Adrenal gland (tissue), 19 donors: ENCODE results near the gene TTC3. TPM values are rescaled to one million over a fixed set of nuclear protein-coding genes. Genes with fewer than 3 reads are reported as not detected.

Experiments
- DNase-seq, 7 donors: peaks; one replicate each; pipeline ENCODE4 v3.0.0-alpha.2; 2019 to 2020
- H3K27ac ChIP-seq, 5 donors: fragments of 200-600 bp; sonication (generic) in 4 of 5; 1 replicate in 3 of 5; 2 replicates in 2 of 5; pipeline versions ENCODE4 v1.5.1 to v1.8.0; 2016 to 2020; ENCODE audit warnings: mild to moderate bottlenecking in 1 of 5
- H3K27me3 ChIP-seq: fragments of 200-600 bp; 2 replicates; pipeline ENCODE4 v1.8.0; 2021
- H3K36me3 ChIP-seq, 2 donors: fragments of 200-600 bp; replicated peaks in 1 of 2; 1 replicate in 1 of 2; 2 replicates in 1 of 2; pipeline versions ENCODE4 v1.5.1 to v1.8.0; 2018 to 2022
- H3K4me1 ChIP-seq, 2 donors: fragments of 200-600 bp; replicated peaks in 1 of 2; 1 replicate in 1 of 2; 2 replicates in 1 of 2; pipeline versions ENCODE4 v1.5.1 to v1.8.0; 2018 to 2021
- H3K4me3 ChIP-seq, 4 donors: fragments of 200-600 bp; sonication (generic) in 3 of 4; one replicate each; pipeline ENCODE4 v1.5.1; 2016 to 2018
- H3K9me3 ChIP-seq, 3 donors: fragments of 200-600 bp; sonication (generic) in 1 of 3; replicated peaks in 1 of 3; 1 replicate in 2 of 3; 2 replicates in 1 of 3; pipeline versions ENCODE4 v1.5.1 to v1.8.0; 2016 to 2021
- CTCF ChIP-seq, 6 experiments: fragments of 450-650 bp in 4 of 6; fragments of 200-600 bp in 2 of 6; sonication (generic) in 1 of 6; IDR thresholded peaks; 1 replicate in 5 of 6; 2 replicates in 1 of 6; pipeline versions ENCODE4 v1.5.1 to v1.8.0; 2016 to 2021; ENCODE audit warnings: antibody characterized with exemption in 6 of 6, mild to moderate bottlenecking in 2 of 6, moderate library complexity in 1 of 6
- POLR2A ChIP-seq, 2 donors: fragments of 450-650 bp; IDR thresholded peaks; one replicate each; pipeline ENCODE4 v1.6.1; 2017; ENCODE audit warnings: antibody characterized with exemption in 2 of 2, mild to moderate bottlenecking in 2 of 2, moderate library complexity in 1 of 2
- WGBS, 4 donors: extraction: QIAGEN DNeasy Blood & Tissue Kit in 2 of 4; methylation state at CpG; one replicate each; pipeline versions ENCODE4 v1.1.5 to v1.1.7; 2013 to 2017; 5-methylcytosine and 5-hydroxymethylcytosine counted together
- intact Hi-C, 2 donors: fragments of 100-400 bp; cut with DNase I; formaldehyde crosslinking; loops; one replicate each; pipeline versions ENCODE4 v1.14.1 to v1.15.0; 2022 to 2023
- long read RNA-seq, 10 donors: library from polyadenylated mRNA in 3 of 10; unstranded in 2 of 10; stranded (forward) in 1 of 10; transcript quantifications; one replicate each; pipeline ENCODE4 v2.0.0 and lab custom pipeline, GENCODE V29; 2021 to 2026
- polyA plus RNA-seq, 3 donors: library from polyadenylated mRNA; stranded (reverse); fragments of 200-250 nt in 2 of 3; fragments of 350-450 nt in 1 of 3; fragmentation: Illumina TruSeq in 1 of 3; extraction: RNeasy Lipid Tissue Mini Kit (QIAGEN cat#74804) in 1 of 3; gene quantifications; one replicate each; pipeline ENCODE4 v1.2.3, GENCODE V29; 2013 to 2014
- total RNA-seq, 9 donors: library from RNA; depleted of rRNA in 4 of 9; stranded (reverse); fragments of >200 nt in 4 of 9; fragments of 120-200 nt in 1 of 9; fragmentation: NEBNext Ultra II Directional in 1 of 9; extraction: Animal tissue kit (Norgen Biotek cat#: 25700) in 1 of 9; gene quantifications; one replicate each; pipeline versions ENCODE4 v1.1.0 to v1.2.4, GENCODE V29; 2013 to 2023
- donor health status: healthy with polysubstance abuse.
- donor health status: Bipolar disorder and iron deficiency.
- donor health status: DM: yes; HTN: yes; CAD: no.
- donor health status: DM: no; HTN: no; CAD: no.
- donor health status: DM: no; HTN: no; CAD: no.
- donor health status: DM: yes; HTN: yes; CAD: no.

Gene TTC3
- total RNA-seq, result 100 to 1,000 TPM in 8 of 9 donors, 10 to 100 TPM in 1; 96.8 to 286 (median 145) TPM
- polyA plus RNA-seq, result 100 to 1,000 TPM in 1 of 3 donors, 10 to 100 TPM in 2; 37.9 to 109 (median 53.6) TPM
- long read RNA-seq, donor 1, partial matches to known transcripts, result 56 of 61 reads
- long read RNA-seq, donor 1, other reads (novel, unspliced or antisense), result 0 of 61 reads
- long read RNA-seq, donor 2, partial matches to known transcripts, result 121 of 150 reads
- long read RNA-seq, donor 2, other reads (novel, unspliced or antisense), result 27 of 150 reads
- long read RNA-seq, donor 3, partial matches to known transcripts, result 46 of 48 reads
- long read RNA-seq, donor 3, other reads (novel, unspliced or antisense), result 0 of 48 reads
- long read RNA-seq, donor 4, partial matches to known transcripts, result 38 of 52 reads
- long read RNA-seq, donor 4, other reads (novel, unspliced or antisense), result 10 of 52 reads
- long read RNA-seq, donor 5, full-length matches to known transcripts, result 2 of 36 reads
- long read RNA-seq, donor 5, partial matches to known transcripts, result 23 of 36 reads
- long read RNA-seq, donor 5, other reads (novel, unspliced or antisense), result 11 of 36 reads
- long read RNA-seq, donor 6, partial matches to known transcripts, result 44 of 55 reads
- long read RNA-seq, donor 6, other reads (novel, unspliced or antisense), result 8 of 55 reads
- long read RNA-seq, donor 7, partial matches to known transcripts, result 39 of 42 reads
- long read RNA-seq, donor 7, other reads (novel, unspliced or antisense), result 0 of 42 reads
- long read RNA-seq, donor 8, full-length matches to known transcripts, result 5 of 57 reads
- long read RNA-seq, donor 8, partial matches to known transcripts, result 52 of 57 reads
- long read RNA-seq, donor 8, other reads (novel, unspliced or antisense), result 0 of 57 reads
- long read RNA-seq, donor 9, partial matches to known transcripts, result 41 of 43 reads
- long read RNA-seq, donor 9, other reads (novel, unspliced or antisense), result 0 of 43 reads
- long read RNA-seq, donor 10, partial matches to known transcripts, result 87 of 105 reads
- long read RNA-seq, donor 10, other reads (novel, unspliced or antisense), result 16 of 105 reads

GRCh38 chr21:37072988-37073416 lies at the start of gene TTC3, which contains the start of gene PIGP:
Gene TTC3, plus strand, starts transcription at chr21:37073254. Its CDS starts 14,004 bp downstream, at chr21:37087258.
Gene PIGP, minus strand, starts transcription at chr21:37073071. Its CDS starts 556 bp downstream, at chr21:37072515.
- Histone ChIP-seq H3K36me3 (no peaks in the 10 kb centered on the region), H3K4me3 (peak within 1 kb of the TSS; percentile 28 to 92 (median 74)), H3K27me3 (no peaks in the 10 kb centered on the region), H3K9me3 (no peaks in the 10 kb centered on the region), H3K27ac (peak within 1 kb of the TSS; percentile 87 to 100 (median 99)), H3K4me1 (peaks cover 4 to 33% of the 10 kb centered on the region in 2 donors)
- 1% methylated on average over 20 to 61 of the region's 61 CpGs; no CpG with 5 or more reads in 1 of the 4 donors for WGBS, 4 donors
- intact Hi-C loops, result no loop called here
- DNase-seq, result peak; percentile 93 to 97 (median 95)
- TF ChIP-seq CTCF (IDR thresholded peaks at IDR 0.05), result peak in 1 of 6 experiments; percentile 5
- peak; percentile 93 to 97 for TF ChIP-seq POLR2A (IDR thresholded peaks at IDR 0.05)

GRCh38 chr21:37026499-37026898 lies 46.6 kb upstream of the TTC3 start:
- Histone ChIP-seq H3K4me3 (no peak overlapping the region), H3K9me3 (no peaks in the 10 kb centered on the region), H3K36me3 (no peaks in the 10 kb centered on the region), H3K4me1 (no peaks in the 10 kb centered on the region), H3K27me3 (no peaks in the 10 kb centered on the region), H3K27ac (no peak overlapping the region)
- TF ChIP-seq CTCF (IDR thresholded peaks at IDR 0.05), result no peak
- TF ChIP-seq POLR2A (IDR thresholded peaks at IDR 0.05), result no peak
- no peak for DNase-seq
- 44 to 56% (median 51%) methylated on average over 4 of the region's 4 CpGs for WGBS, 4 donors
- intact Hi-C loops, result no loop called here

GRCh38 chr21:37028570-37028969 lies 44.5 kb upstream of the TTC3 start:
- Histone ChIP-seq H3K9me3 (no peaks in the 10 kb centered on the region), H3K27me3 (no peaks in the 10 kb centered on the region), H3K27ac (no peak overlapping the region), H3K4me3 (no peak overlapping the region), H3K4me1 (no peaks in the 10 kb centered on the region), H3K36me3 (no peaks in the 10 kb centered on the region)
- peak in 2 of 7 donors; percentile 10 to 62 for DNase-seq
- TF ChIP-seq CTCF (IDR thresholded peaks at IDR 0.05) (no peak), POLR2A (IDR thresholded peaks at IDR 0.05) (no peak)
- WGBS, 4 donors, result 79 to 88% (median 81%) methylated on average over 4 of the region's 4 CpGs
- intact Hi-C loops, result no loop called here

- no peak for DNase-seq
Measured at GRCh38 chr21:37030864-37031263, 42.2 kb upstream of the TTC3 start.

More at GRCh38 chr21:37030864-37031263, 42.2 kb upstream of the TTC3 start:
- Histone ChIP-seq H3K4me1 (no peaks in the 10 kb centered on the region), H3K36me3 (no peaks in the 10 kb centered on the region), H3K9me3 (no peaks in the 10 kb centered on the region), H3K27me3 (no peaks in the 10 kb centered on the region), H3K4me3 (no peak overlapping the region), H3K27ac (no peak overlapping the region)
- TF ChIP-seq CTCF (IDR thresholded peaks at IDR 0.05), result no peak
- TF ChIP-seq POLR2A (IDR thresholded peaks at IDR 0.05), result no peak
- WGBS, 4 donors, result 94 to 98% (median 96%) methylated on average over 4 of the region's 4 CpGs
- intact Hi-C loops, result no loop called here
